GM12878 (cell line): ENCODE measurements around the gene GRIK1. TPM values are rescaled to one million over a fixed set of nuclear protein-coding genes. Genes with fewer than 3 reads are reported as not detected.

ENCODE experiments used
- ATAC-seq: fragments of 200-7000 bp; cut with Tn5 transposase; 3 replicates; pipeline ENCODE4 v1.9.1; 2020; ENCODE audit warnings: mild to moderate bottlenecking, moderate library complexity
- BruUV-seq: library from RNA; stranded (reverse); fragments of 400-500 nt; replicated peaks from 2 replicates; lab custom pipeline; 2021; lab: Mats Ljungman, UMichigan
- CTCF ChIA-PET: fragments of 300-600 bp; sonication (Branson Sonifier 250); formaldehyde crosslinking; extraction: SDS; loops from one replicate; lab custom pipeline; 2021; ENCODE audit warnings: inconsistent platforms; lab: Yijun Ruan, JAX
- POLR2A ChIA-PET: fragments of 350-600 bp; formaldehyde crosslinking; extraction: SDS; loops from one replicate; lab custom pipeline; 2021; ENCODE audit warnings: inconsistent platforms; lab: Charles Lee
- RAD21 ChIA-PET: fragments of 300-600 bp; sonication (Branson Sonifier 250); formaldehyde crosslinking; loops from one replicate; lab custom pipeline; 2023; ENCODE audit warnings: antibody characterized with exemption; ENCODE audit not compliant: unreplicated experiment; lab: Charles Lee
- SMC1A ChIA-PET: fragments of 300-600 bp; sonication (Branson Sonifier 250); formaldehyde crosslinking; loops from one replicate; lab custom pipeline; 2023; ENCODE audit not compliant: unreplicated experiment, uncharacterized antibody; lab: Charles Lee
- DNase-seq: peaks from one replicate; pipeline ENCODE4 v3.0.0-alpha.2; 2011; ENCODE audit warnings: low read depth, low spot score
- FAIRE-seq: peaks from 3 replicates; lab custom pipeline; 2011; peaks lifted over from hg19 to GRCh38; lab: Jason Lieb, UNC
- H2AFZ ChIP-seq: 2 replicates; pipeline ENCODE4 v1.6.0; 2011; ENCODE audit warnings: low read depth, low read length, control low read depth; ENCODE audit not compliant: control insufficient read depth
- H3K27ac ChIP-seq: 2 replicates; pipeline ENCODE4 v1.5.1; 2011; ENCODE audit warnings: control low read depth; ENCODE audit not compliant: control insufficient read depth, insufficient read depth
- H3K27me3 ChIP-seq, 2 experiments: replicated peaks in 1 of 2; 2 replicates each; pipeline versions ENCODE4 v1.6.0 to v1.6.1; 2011; ENCODE audit warnings: low read length in 1 of 2; ENCODE audit not compliant: control insufficient read depth in 2 of 2, insufficient read depth in 2 of 2
- H3K36me3 ChIP-seq, 2 experiments: 2 replicates each; pipeline ENCODE4 v1.5.1; 2011; ENCODE audit warnings: low read length in 1 of 2; ENCODE audit not compliant: control insufficient read depth in 2 of 2, insufficient read depth in 2 of 2
- H3K4me1 ChIP-seq: 2 replicates; pipeline ENCODE4 v1.6.1; 2011; ENCODE audit warnings: mild to moderate bottlenecking, low read length, moderate library complexity, mixed read lengths; ENCODE audit not compliant: control insufficient read depth, insufficient read depth
- H3K4me2 ChIP-seq: 2 replicates; pipeline ENCODE4 v1.6.0; 2011; ENCODE audit warnings: control low read depth; ENCODE audit not compliant: control insufficient read depth, insufficient read depth
- H3K4me3 ChIP-seq: fragments of 200-600 bp; sonication (generic); 2 replicates; pipeline ENCODE4 v1.5.1; 2016
- H3K79me2 ChIP-seq: 2 replicates; pipeline ENCODE4 v1.6.0; 2011; ENCODE audit warnings: low read length; ENCODE audit not compliant: control insufficient read depth, insufficient read depth
- H3K9ac ChIP-seq: 2 replicates; pipeline ENCODE4 v1.8.0; 2011; ENCODE audit warnings: low read length, control low read depth, mixed read lengths; ENCODE audit not compliant: control insufficient read depth, insufficient read depth
- H3K9me3 ChIP-seq: replicated peaks from 3 replicates; pipeline ENCODE4 v1.5.1; 2011; ENCODE audit warnings: mild to moderate bottlenecking, low read length; ENCODE audit not compliant: control insufficient read depth, insufficient read depth
- H4K20me1 ChIP-seq: 2 replicates; pipeline ENCODE4 v1.6.0; 2011; ENCODE audit not compliant: control insufficient read depth, insufficient read depth
- BHLHE40 ChIP-seq, 2 experiments: fragments of 450-650 bp in 1 of 2; IDR thresholded peaks; 2 replicates each; pipeline ENCODE4 v1.6.1; 2011 to 2017; ENCODE audit warnings: low read depth in 2 of 2, borderline replicate concordance in 1 of 2, improper control_type of control experiment in 1 of 2, low read length in 1 of 2, mild to moderate bottlenecking in 1 of 2
- BMI1 ChIP-seq: fragments of 450-650 bp; IDR thresholded peaks from 2 replicates; pipeline ENCODE4 v1.6.1; 2016; ENCODE audit warnings: mild to moderate bottlenecking, moderate library complexity, borderline replicate concordance
- CBX5 ChIP-seq: sonication (generic); IDR thresholded peaks from 2 replicates; pipeline ENCODE4 v1.6.1; 2016; ENCODE audit warnings: low read depth, moderate library complexity, mild to moderate bottlenecking, inconsistent platforms
- CHD1 ChIP-seq: IDR thresholded peaks from 2 replicates; pipeline ENCODE4 v1.6.1; 2012; ENCODE audit warnings: low read depth, low read length, improper control_type of control experiment
- ESRRA ChIP-seq: IDR thresholded peaks from 2 replicates; pipeline ENCODE4 v1.6.1; 2012; ENCODE audit warnings: mild to moderate bottlenecking, low read length, improper control_type of control experiment
- EZH2 ChIP-seq: IDR thresholded peaks from 2 replicates; pipeline ENCODE4 v1.6.1; 2012; ENCODE audit warnings: low read depth, mild to moderate bottlenecking, control low read depth, inconsistent platforms, low read length, borderline replicate concordance; ENCODE audit not compliant: control insufficient read depth
- NBN ChIP-seq: fragments of 450-650 bp; IDR thresholded peaks from 2 replicates; pipeline ENCODE4 v1.6.1; 2016
- POLR2A ChIP-seq: IDR thresholded peaks from 2 replicates; pipeline ENCODE4 v1.6.1; 2011; ENCODE audit warnings: low read depth, mild to moderate bottlenecking, low read length
- POU2F2 ChIP-seq: IDR thresholded peaks from 3 replicates; pipeline ENCODE4 v1.6.1; 2011; ENCODE audit warnings: low read depth, mild to moderate bottlenecking, low read length, borderline replicate concordance
- RCOR1 ChIP-seq: conservative IDR thresholded peaks from 2 replicates; pipeline ENCODE4 v1.6.1; 2012; ENCODE audit warnings: low read depth, low read length, improper control_type of control experiment
- SMAD1 ChIP-seq: fragments of 450-650 bp; IDR thresholded peaks from 2 replicates; pipeline ENCODE4 v1.6.1; 2018; ENCODE audit warnings: mild to moderate bottlenecking, low read depth; ENCODE audit not compliant: partially characterized antibody
- SREBF2 ChIP-seq: IDR thresholded peaks from 2 replicates; pipeline ENCODE4 v1.6.1; 2012; ENCODE audit warnings: mild to moderate bottlenecking, low read length
- WGBS: methylation state at CpG from one replicate; pipeline ENCODE4 v1.1.6; 2016; ENCODE audit warnings: low lambda C conversion rate; ENCODE audit not compliant: insufficient replicate concordance, insufficient coverage; ENCODE audit errors: missing lambda C conversion rate; 5-methylcytosine and 5-hydroxymethylcytosine counted together
- in situ Hi-C: fragments of 300-500 bp; cut with MboI; formaldehyde crosslinking; loops from 9 replicates; pipeline ENCODE4 v1.14.3; 2018; ENCODE audit warnings: mixed read lengths
- intact Hi-C: fragments of 100-400 bp; cut with micrococcal nuclease; formaldehyde crosslinking; loops from one replicate; pipeline ENCODE4 v1.14.2; 2022; ENCODE audit not compliant: unreplicated experiment
- polyA plus RNA-seq, 11 experiments: library from polyadenylated mRNA; depleted of rRNA in 4 of 11; unstranded in 6 of 11; stranded (reverse) in 5 of 11; fragments of >200 nt; fragmentation: Nextera tagmentation in 4 of 11; fragmentation: Illumina TruSeq in 1 of 11; extraction: Ambion mirVana in 4 of 11; extraction: Trizol in 1 of 11; gene quantifications; 1 replicate in 1 of 11; 2 replicates in 10 of 11; pipeline versions ENCODE4 v1.2.1 to v1.2.3, GENCODE V29; 2011 to 2016; ENCODE audit warnings: inconsistent platforms in 2 of 11, missing spikeins in 2 of 11, low read depth in 1 of 11
- total RNA-seq, 4 experiments: library from RNA; depleted of rRNA in 3 of 4; stranded (reverse); fragments of >200 nt in 3 of 4; fragmentation: Illumina TruSeq in 1 of 4; extraction: Trizol in 1 of 4; gene quantifications; 2 replicates each; pipeline versions ENCODE4 v1.2.1 to v1.2.3, GENCODE V29; 2013 to 2021
- TF ChIP-seq, protein P1 (sequence below): IDR thresholded peaks from 2 replicates; pipeline ENCODE4 v1.6.1; 2012; ENCODE audit warnings: low read depth, low read length, improper control_type of control experiment
- TF ChIP-seq, protein P2 (sequence below): IDR thresholded peaks from 2 replicates; pipeline ENCODE4 v1.6.1; 2012; ENCODE audit warnings: mild to moderate bottlenecking, low read depth, low read length

GRIK1 gene
- total and polyA plus RNA-seq, 10 of the 15 experiments (the other 5 are each of a cell fraction or from before 2014, with no cell fraction given) = 0.05 to 0.13 (median 0.09) TPM; not detected in 7

DNA sequence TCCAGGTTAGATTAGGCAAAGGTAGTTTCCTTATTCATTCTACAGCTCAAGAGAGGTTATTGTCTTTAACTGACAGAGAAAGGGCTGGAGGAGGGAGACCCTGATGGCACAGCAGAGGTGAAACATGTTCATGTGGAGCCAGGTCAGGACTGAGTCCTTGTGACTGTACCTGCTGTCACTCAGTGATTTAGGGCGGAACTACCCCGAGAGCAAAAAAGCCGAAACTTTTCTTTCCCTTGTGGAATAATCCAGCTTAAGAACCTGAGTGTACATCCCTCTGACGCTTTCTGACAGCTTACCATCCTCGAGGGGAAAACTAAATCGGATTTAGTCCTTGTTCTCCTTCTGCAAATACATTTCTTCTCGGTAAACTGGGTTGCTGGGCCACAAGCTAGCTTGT lies 367.8 kb downstream of the GRIK1 start:
- ChIA-PET RAD21 (no interaction called here), SMC1A (interaction anchor here (1.1 kb wide), 1 partner anchor 337 kb away, joined by 4 read pairs; no protein-coding TSS in a partner anchor), POLR2A (no interaction called here), CTCF (no interaction called here)
- Histone ChIP-seq H3K9me3 (no peaks in the 10 kb centered on the region), H3K9ac (no peak overlapping the region), H3K27me3 (no peaks in the 10 kb centered on the region), H3K27ac (no peak overlapping the region), H3K4me2 (no peak overlapping the region), H4K20me1 (no peaks in the 10 kb centered on the region), H3K79me2 (no peaks in the 10 kb centered on the region), H3K36me3 (no peaks in the 10 kb centered on the region), H3K4me3 (no peak overlapping the region), H2AFZ (no peak overlapping the region), H3K4me1 (no peaks in the 10 kb centered on the region)
- 41% methylated on average over 7 of the region's 7 CpGs for WGBS
- no peak for TF ChIP-seq CHD1
- TF ChIP-seq SREBF2 = no peak
- no peak for TF ChIP-seq BHLHE40 (IDR thresholded peaks at IDR 0.05; ENCODE audit: borderline replicate concordance in 1 of 2, low read depth in 2 of 2, low read length in 1 of 2)
- no peak for TF ChIP-seq POLR2A
- TF ChIP-seq, protein P1, sequence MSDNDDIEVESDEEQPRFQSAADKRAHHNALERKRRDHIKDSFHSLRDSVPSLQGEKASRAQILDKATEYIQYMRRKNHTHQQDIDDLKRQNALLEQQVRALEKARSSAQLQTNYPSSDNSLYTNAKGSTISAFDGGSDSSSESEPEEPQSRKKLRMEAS = no peak
- TF ChIP-seq, protein P2, sequence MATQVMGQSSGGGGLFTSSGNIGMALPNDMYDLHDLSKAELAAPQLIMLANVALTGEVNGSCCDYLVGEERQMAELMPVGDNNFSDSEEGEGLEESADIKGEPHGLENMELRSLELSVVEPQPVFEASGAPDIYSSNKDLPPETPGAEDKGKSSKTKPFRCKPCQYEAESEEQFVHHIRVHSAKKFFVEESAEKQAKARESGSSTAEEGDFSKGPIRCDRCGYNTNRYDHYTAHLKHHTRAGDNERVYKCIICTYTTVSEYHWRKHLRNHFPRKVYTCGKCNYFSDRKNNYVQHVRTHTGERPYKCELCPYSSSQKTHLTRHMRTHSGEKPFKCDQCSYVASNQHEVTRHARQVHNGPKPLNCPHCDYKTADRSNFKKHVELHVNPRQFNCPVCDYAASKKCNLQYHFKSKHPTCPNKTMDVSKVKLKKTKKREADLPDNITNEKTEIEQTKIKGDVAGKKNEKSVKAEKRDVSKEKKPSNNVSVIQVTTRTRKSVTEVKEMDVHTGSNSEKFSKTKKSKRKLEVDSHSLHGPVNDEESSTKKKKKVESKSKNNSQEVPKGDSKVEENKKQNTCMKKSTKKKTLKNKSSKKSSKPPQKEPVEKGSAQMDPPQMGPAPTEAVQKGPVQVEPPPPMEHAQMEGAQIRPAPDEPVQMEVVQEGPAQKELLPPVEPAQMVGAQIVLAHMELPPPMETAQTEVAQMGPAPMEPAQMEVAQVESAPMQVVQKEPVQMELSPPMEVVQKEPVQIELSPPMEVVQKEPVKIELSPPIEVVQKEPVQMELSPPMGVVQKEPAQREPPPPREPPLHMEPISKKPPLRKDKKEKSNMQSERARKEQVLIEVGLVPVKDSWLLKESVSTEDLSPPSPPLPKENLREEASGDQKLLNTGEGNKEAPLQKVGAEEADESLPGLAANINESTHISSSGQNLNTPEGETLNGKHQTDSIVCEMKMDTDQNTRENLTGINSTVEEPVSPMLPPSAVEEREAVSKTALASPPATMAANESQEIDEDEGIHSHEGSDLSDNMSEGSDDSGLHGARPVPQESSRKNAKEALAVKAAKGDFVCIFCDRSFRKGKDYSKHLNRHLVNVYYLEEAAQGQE = no peak
- TF ChIP-seq CBX5 = no peak
- TF ChIP-seq ESRRA = no peak
- no peak for TF ChIP-seq NBN
- TF ChIP-seq POU2F2 = no peak
- no peak for TF ChIP-seq RCOR1
- no peak for TF ChIP-seq EZH2
- TF ChIP-seq BMI1 = no peak
- no peak for TF ChIP-seq SMAD1
- no TSS peak for BruUV-seq
- FAIRE-seq = no peak
- intact Hi-C loops = no loop called here
- in situ Hi-C loops = no loop called here
- no peak for DNase-seq
- no peak for ATAC-seq
